IMR-90 (cell line): Measurements from ENCODE around the gene NMNAT1. TPM values are rescaled to one million over a fixed set of nuclear protein-coding genes. Genes with fewer than 3 reads are reported as not detected.

Experiments
- ATAC-seq: fragments of 200-7000 bp; cut with Tn5 transposase; 2 replicates; pipeline ENCODE4 v1.9.1; 2020; ENCODE audit warnings: low read depth, mild to moderate bottlenecking, moderate library complexity
- BruUV-seq: library from RNA; stranded (reverse); fragments of 400-500 nt; replicated peaks from 2 replicates; lab custom pipeline; 2021; lab: Mats Ljungman, UMichigan
- CTCF ChIA-PET: fragments of 300-600 bp; formaldehyde crosslinking; extraction: SDS; loops from one replicate; lab custom pipeline; 2021; ENCODE audit warnings: antibody characterized with exemption; lab: Yijun Ruan, JAX
- POLR2A ChIA-PET: fragments of 300-600 bp; sonication (Branson Sonifier 250); formaldehyde crosslinking; loops from one replicate; lab custom pipeline; 2022; ENCODE audit warnings: antibody characterized with exemption; ENCODE audit not compliant: unreplicated experiment; lab: Charles Lee
- DNase-seq: peaks from one replicate; pipeline ENCODE4 v3.0.0; 2013
- H2AFZ ChIP-seq: replicated peaks from 2 replicates; pipeline ENCODE3; 2013; ENCODE audit warnings: low read length, mild to moderate bottlenecking; ENCODE audit not compliant: poor library complexity
- H2AK5ac ChIP-seq: 2 replicates; pipeline ENCODE4 v1.6.1; 2013; ENCODE audit warnings: low read depth, low read length, inconsistent platforms
- H2AK9ac ChIP-seq: replicated peaks from 2 replicates; pipeline ENCODE3; 2013; ENCODE audit warnings: mild to moderate bottlenecking, low read depth, low read length, moderate library complexity; ENCODE audit not compliant: poor library complexity
- H2BK120ac ChIP-seq: 2 replicates; pipeline ENCODE4 v1.6.1; 2013; ENCODE audit warnings: low read depth, low read length, inconsistent platforms
- H2BK15ac ChIP-seq: 3 replicates; pipeline ENCODE4 v1.6.1; 2013; ENCODE audit warnings: low read depth, low read length, inconsistent platforms
- H2BK20ac ChIP-seq: 2 replicates; pipeline ENCODE4 v1.6.1; 2013; ENCODE audit warnings: low read depth, mild to moderate bottlenecking, inconsistent platforms, low read length, moderate library complexity
- H2BK5ac ChIP-seq: 2 replicates; pipeline ENCODE4 v1.6.1; 2013; ENCODE audit warnings: mild to moderate bottlenecking, low read depth, low read length, inconsistent platforms; ENCODE audit not compliant: poor library complexity, severe bottlenecking
- H3K14ac ChIP-seq: replicated peaks from 2 replicates; pipeline ENCODE4 v1.6.1; 2013; ENCODE audit warnings: low read depth, low read length, inconsistent platforms
- H3K18ac ChIP-seq: 2 replicates; pipeline ENCODE4 v1.6.1; 2013; ENCODE audit warnings: low read depth, low read length, control low read depth
- H3K23ac ChIP-seq: 2 replicates; pipeline ENCODE4 v1.6.1; 2013; ENCODE audit warnings: low read depth, low read length, inconsistent platforms
- H3K27ac ChIP-seq: 2 replicates; pipeline ENCODE4 v1.5.1; 2013; ENCODE audit warnings: mild to moderate bottlenecking, control low read depth, low read length; ENCODE audit not compliant: insufficient read depth
- H3K27me3 ChIP-seq: 2 replicates; pipeline ENCODE4 v1.6.1; 2013; ENCODE audit warnings: low read length; ENCODE audit not compliant: control insufficient read depth, insufficient read depth
- H3K36me3 ChIP-seq: 2 replicates; pipeline ENCODE4 v1.6.1; 2013; ENCODE audit warnings: low read length, mixed read lengths; ENCODE audit not compliant: control insufficient read depth, insufficient read depth
- H3K4ac ChIP-seq: 2 replicates; pipeline ENCODE4 v1.6.1; 2013; ENCODE audit warnings: low read depth, low read length, inconsistent platforms
- H3K4me1 ChIP-seq: 2 replicates; pipeline ENCODE4 v1.6.1; 2013; ENCODE audit warnings: low read length, mixed read lengths; ENCODE audit not compliant: control insufficient read depth, insufficient read depth
- H3K4me2 ChIP-seq: 2 replicates; pipeline ENCODE4 v1.6.1; 2013; ENCODE audit warnings: low read depth, mild to moderate bottlenecking, control low read depth, low read length, moderate library complexity
- H3K4me3 ChIP-seq: 2 replicates; pipeline ENCODE4 v1.5.1; 2013; ENCODE audit warnings: low read depth, mild to moderate bottlenecking, control low read depth, low read length, moderate library complexity; ENCODE audit not compliant: insufficient read depth
- H3K56ac ChIP-seq: 2 replicates; pipeline ENCODE4 v1.6.1; 2013; ENCODE audit warnings: low read length, inconsistent platforms; ENCODE audit not compliant: insufficient read depth; ENCODE audit errors: extremely low read depth
- H3K79me1 ChIP-seq, 2 experiments: 2 replicates each; pipeline ENCODE4 v1.6.1; 2013; ENCODE audit warnings: low read length in 2 of 2, inconsistent platforms in 1 of 2, low read depth in 1 of 2
- H3K9ac ChIP-seq: 2 replicates; pipeline ENCODE4 v1.6.1; 2013; ENCODE audit warnings: low read depth, low read length, control low read depth
- H3K9me1 ChIP-seq: 2 replicates; pipeline ENCODE4 v1.6.1; 2013; ENCODE audit warnings: low read length, inconsistent platforms; ENCODE audit not compliant: insufficient read depth
- H3K9me3 ChIP-seq: 2 replicates; pipeline ENCODE4 v1.6.1; 2013; ENCODE audit warnings: low read length; ENCODE audit not compliant: control insufficient read depth, insufficient read depth
- H4K20me1 ChIP-seq: 2 replicates; pipeline ENCODE4 v1.6.1; 2013; ENCODE audit warnings: low read length, inconsistent platforms; ENCODE audit not compliant: insufficient read depth
- H4K5ac ChIP-seq: 2 replicates; pipeline ENCODE4 v1.6.1; 2013; ENCODE audit warnings: mild to moderate bottlenecking, low read depth, low read length, control low read depth
- H4K8ac ChIP-seq, 2 experiments: 2 replicates each; pipeline ENCODE4 v1.6.1; 2013; ENCODE audit warnings: low read depth in 2 of 2, low read length in 2 of 2, control low read depth in 1 of 2, inconsistent platforms in 1 of 2
- H4K91ac ChIP-seq: 2 replicates; pipeline ENCODE4 v1.6.1; 2013; ENCODE audit warnings: low read depth, low read length, inconsistent platforms; ENCODE audit not compliant: insufficient read depth
- BHLHE40 ChIP-seq: fragments of 150-350 bp; IDR thresholded peaks from 2 replicates; pipeline ENCODE4 v1.6.1; 2016; ENCODE audit warnings: mild to moderate bottlenecking, low read depth, low read length
- CEBPB ChIP-seq: IDR thresholded peaks from 2 replicates; pipeline ENCODE4 v1.6.1; 2012; ENCODE audit warnings: low read depth, low read length, improper control_type of control experiment
- CHD1 ChIP-seq: IDR thresholded peaks from 2 replicates; pipeline ENCODE4 v1.6.1; 2012; ENCODE audit warnings: low read depth, low read length, improper control_type of control experiment
- CTCF ChIP-seq: conservative IDR thresholded peaks from 2 replicates; pipeline ENCODE4 v1.5.1; 2012; ENCODE audit warnings: mild to moderate bottlenecking, low read depth, low read length, improper control_type of control experiment
- FOS ChIP-seq: fragments of 150-350 bp; IDR thresholded peaks from 2 replicates; pipeline ENCODE4 v1.6.1; 2016; ENCODE audit warnings: low read depth, low read length
- MAFK ChIP-seq: IDR thresholded peaks from 2 replicates; pipeline ENCODE4 v1.6.1; 2012; ENCODE audit warnings: low read depth, low read length, improper control_type of control experiment
- MAZ ChIP-seq: IDR thresholded peaks from 2 replicates; pipeline ENCODE4 v1.6.1; 2012; ENCODE audit warnings: low read depth, mild to moderate bottlenecking, low read length, improper control_type of control experiment, moderate library complexity, borderline replicate concordance
- MXI1 ChIP-seq: IDR thresholded peaks from 2 replicates; pipeline ENCODE4 v1.6.1; 2012; ENCODE audit warnings: low read depth, mild to moderate bottlenecking, low read length, moderate library complexity, borderline replicate concordance
- NFE2L2 ChIP-seq: fragments of 150-350 bp; IDR thresholded peaks from 2 replicates; pipeline ENCODE4 v1.6.1; 2016; ENCODE audit warnings: low read depth, mild to moderate bottlenecking, low read length
- POLR2A ChIP-seq: IDR thresholded peaks from 2 replicates; pipeline ENCODE4 v1.6.1; 2012; ENCODE audit warnings: mild to moderate bottlenecking, low read depth, low read length
- RAD21 ChIP-seq: IDR thresholded peaks from 2 replicates; pipeline ENCODE4 v1.6.1; 2012; ENCODE audit warnings: low read length, improper control_type of control experiment
- RCOR1 ChIP-seq: IDR thresholded peaks from 2 replicates; pipeline ENCODE4 v1.6.1; 2012; ENCODE audit warnings: mild to moderate bottlenecking, low read length, improper control_type of control experiment; ENCODE audit not compliant: insufficient replicate concordance
- RFX5 ChIP-seq: IDR thresholded peaks from 2 replicates; pipeline ENCODE4 v1.8.0; 2012; ENCODE audit warnings: low read depth, mild to moderate bottlenecking, low read length, moderate library complexity
- SMC3 ChIP-seq: fragments of 150-350 bp; IDR thresholded peaks from 2 replicates; pipeline ENCODE4 v1.6.1; 2016; ENCODE audit warnings: low read depth, mild to moderate bottlenecking, antibody characterized with exemption, low read length, moderate library complexity
- WGBS, 2 experiments: methylation state at CpG; one replicate each; pipeline versions ENCODE4 v1.1.5 to v1.1.7; 2013; ENCODE audit warnings: missing lambda C conversion rate in 2 of 2; ENCODE audit not compliant: insufficient read length in 1 of 2; ENCODE audit errors: extremely low coverage in 2 of 2; 5-methylcytosine and 5-hydroxymethylcytosine counted together
- dilution Hi-C: fragments of 300-500 bp; cut with HindIII; formaldehyde crosslinking; loops from one replicate; pipeline ENCODE4 v1.14.3; 2018; ENCODE audit warnings: low sequenced_read_pairs; ENCODE audit not compliant: unreplicated experiment
- in situ Hi-C: fragments of 300-500 bp; cut with MboI; formaldehyde crosslinking; loops from 3 replicates; pipeline ENCODE4 v1.14.3; 2019; ENCODE audit warnings: low sequenced_read_pairs, inconsistent platforms, mixed read lengths
- intact Hi-C: fragments of 100-400 bp; cut with micrococcal nuclease; formaldehyde crosslinking; loops from 2 replicates; pipeline ENCODE4 v1.10.0; 2022
- polyA plus RNA-seq, 3 experiments: library from polyadenylated mRNA; depleted of rRNA; stranded (reverse); fragments of >200 nt; gene quantifications; 2 replicates each; pipeline ENCODE4 v1.2.3, GENCODE V29; 2012; ENCODE audit warnings: low replicate concordance in 1 of 3
- total RNA-seq: library from RNA; depleted of rRNA; stranded (reverse); fragments of >200 nt; gene quantifications from 2 replicates; pipeline ENCODE4 v1.2.3, GENCODE V29; 2012
- TF ChIP-seq, protein P1 (sequence below): fragments of 150-350 bp; IDR thresholded peaks from 2 replicates; pipeline ENCODE4 v1.6.1; 2017; ENCODE audit warnings: mild to moderate bottlenecking, antibody characterized with exemption, low read length, low read depth
- TF ChIP-seq, protein P2 (sequence below): fragments of 150-350 bp; IDR thresholded peaks from 2 replicates; pipeline ENCODE4 v1.6.1; 2016; ENCODE audit warnings: low read depth, mild to moderate bottlenecking, low read length, moderate library complexity, borderline replicate concordance

NMNAT1 gene
- total and polyA plus RNA-seq, 2 of the 4 experiments (the other 2 are of a cell fraction): 9.1 to 11.7 TPM

GRCh38 chr1:9902060-9902452 lies 41.2 kb upstream of the NMNAT1 start:
- Histone ChIP-seq H4K5ac (no peak overlapping the region), H3K9me3 (no peaks in the 10 kb centered on the region), H3K23ac (no peak overlapping the region), H3K4me1 (peaks cover 3% of the 10 kb centered on the region; the same call in 1 of the 2 replicates), H2AK5ac (no peak overlapping the region), H3K4me2 (no peak overlapping the region), H4K20me1 (no peaks in the 10 kb centered on the region; the same call in 1 of the 2 replicates), H3K9me1 (peaks cover 13% of the 10 kb centered on the region), H2BK120ac (no peak overlapping the region), H2AFZ (no peak overlapping the region), H2BK20ac (no peak overlapping the region), H4K8ac (no peak overlapping the region), H2BK15ac (no peak overlapping the region), H3K56ac (no peak overlapping the region), H3K4ac (no peak overlapping the region), H3K14ac (no peak overlapping the region), H3K79me1 (peaks cover 31 to 68% of the 10 kb centered on the region in 2 experiments), H4K91ac (no peak overlapping the region), H3K18ac (no peak overlapping the region), H2AK9ac (no peak overlapping the region), H3K27ac (no peak overlapping the region), H2BK5ac (no peak overlapping the region), H3K36me3 (no peaks in the 10 kb centered on the region), H3K27me3 (no peaks in the 10 kb centered on the region), H3K4me3 (no peak overlapping the region), H3K9ac (no peak overlapping the region)
- in situ Hi-C loops: no loop called here
- ChIA-PET POLR2A (no interaction called here), CTCF (no interaction called here)
- 93% methylated on average over 5 of the region's 6 CpGs; no CpG with 5 or more reads in 1 of the 2 experiments for WGBS, 2 experiments
- DNase-seq: no peak
- intact Hi-C loops: no loop called here
- no peak for ATAC-seq
- TF ChIP-seq RFX5 (no peak), CTCF (no peak), FOS (no peak), NFE2L2 (no peak), POLR2A (no peak), MXI1 (no peak), MAZ (no peak), BHLHE40 (no peak), RAD21 (no peak), CHD1 (no peak), MAFK (no peak), SMC3 (no peak), RCOR1 (no peak), CEBPB (no peak)
- TF ChIP-seq, protein P1, sequence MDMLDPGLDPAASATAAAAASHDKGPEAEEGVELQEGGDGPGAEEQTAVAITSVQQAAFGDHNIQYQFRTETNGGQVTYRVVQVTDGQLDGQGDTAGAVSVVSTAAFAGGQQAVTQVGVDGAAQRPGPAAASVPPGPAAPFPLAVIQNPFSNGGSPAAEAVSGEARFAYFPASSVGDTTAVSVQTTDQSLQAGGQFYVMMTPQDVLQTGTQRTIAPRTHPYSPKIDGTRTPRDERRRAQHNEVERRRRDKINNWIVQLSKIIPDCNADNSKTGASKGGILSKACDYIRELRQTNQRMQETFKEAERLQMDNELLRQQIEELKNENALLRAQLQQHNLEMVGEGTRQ: no peak
- TF ChIP-seq, protein P2, sequence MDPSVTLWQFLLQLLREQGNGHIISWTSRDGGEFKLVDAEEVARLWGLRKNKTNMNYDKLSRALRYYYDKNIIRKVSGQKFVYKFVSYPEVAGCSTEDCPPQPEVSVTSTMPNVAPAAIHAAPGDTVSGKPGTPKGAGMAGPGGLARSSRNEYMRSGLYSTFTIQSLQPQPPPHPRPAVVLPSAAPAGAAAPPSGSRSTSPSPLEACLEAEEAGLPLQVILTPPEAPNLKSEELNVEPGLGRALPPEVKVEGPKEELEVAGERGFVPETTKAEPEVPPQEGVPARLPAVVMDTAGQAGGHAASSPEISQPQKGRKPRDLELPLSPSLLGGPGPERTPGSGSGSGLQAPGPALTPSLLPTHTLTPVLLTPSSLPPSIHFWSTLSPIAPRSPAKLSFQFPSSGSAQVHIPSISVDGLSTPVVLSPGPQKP: no peak
- no TSS peak for BruUV-seq
- dilution Hi-C loops: no loop called here
